CD4-positive, alpha-beta T cell (primary cell): ENCODE data around the gene COL4A6. TPM values are rescaled to one million over a fixed set of nuclear protein-coding genes. Genes with fewer than 3 reads are reported as not detected.

ENCODE experiments used
- ATAC-seq: fragments of 200-7000 bp; cut with Tn5 transposase; one replicate; pipeline ENCODE4 v1.10.0; 2022; ENCODE audit warnings: mild to moderate bottlenecking; ENCODE audit not compliant: poor library complexity
- CTCF ChIA-PET: fragments of 350-600 bp; sonication (Branson Sonifier 250); formaldehyde crosslinking; loops from one replicate; lab custom pipeline; 2021; ENCODE audit warnings: antibody characterized with exemption, inconsistent platforms; lab: Charles Lee
- POLR2A ChIA-PET: fragments of 350-600 bp; sonication (Branson Sonifier 250); formaldehyde crosslinking; loops from one replicate; lab custom pipeline; 2021; ENCODE audit warnings: antibody characterized with exemption, inconsistent platforms; lab: Charles Lee
- DNase-seq, 14 experiments: peaks; one replicate each; pipeline ENCODE4 v3.0.0-alpha.2; 2013 to 2020; ENCODE audit warnings: mixed read lengths in 2 of 14
- H3K27ac ChIP-seq, 2 donors: one replicate each; pipeline versions ENCODE4 v1.5.1 to v1.7.0; 2013; ENCODE audit warnings: low read length in 2 of 2, low read depth in 1 of 2, mild to moderate bottlenecking in 1 of 2
- H3K27me3 ChIP-seq, 2 experiments: 1 replicate in 1 of 2; 2 replicates in 1 of 2; pipeline versions ENCODE4 v1.6.1 to v1.7.0; 2013; ENCODE audit warnings: low read length in 2 of 2, control low read depth in 1 of 2, mild to moderate bottlenecking in 1 of 2, moderate library complexity in 1 of 2; ENCODE audit not compliant: insufficient read depth in 2 of 2, control insufficient read depth in 1 of 2
- H3K36me3 ChIP-seq: one replicate; pipeline ENCODE4 v1.6.1; 2013; ENCODE audit warnings: low read length, control low read depth; ENCODE audit not compliant: insufficient read depth
- H3K4me1 ChIP-seq: one replicate; pipeline ENCODE4 v1.6.1; 2013; ENCODE audit warnings: low read length, control low read depth; ENCODE audit not compliant: insufficient read depth
- H3K4me3 ChIP-seq: one replicate; pipeline ENCODE4 v1.5.1; 2013; ENCODE audit warnings: mild to moderate bottlenecking, low read length, moderate library complexity
- H3K9me3 ChIP-seq, 2 experiments: 1 replicate in 1 of 2; 2 replicates in 1 of 2; pipeline versions ENCODE4 v1.6.1 to v1.7.0; 2013; ENCODE audit warnings: low read length in 2 of 2, mild to moderate bottlenecking in 2 of 2, control low read depth in 1 of 2, moderate library complexity in 1 of 2; ENCODE audit not compliant: control insufficient read depth in 1 of 2, insufficient read depth in 1 of 2
- H3K27ac Mint-ChIP-seq: one replicate; pipeline ENCODE4 v1.8.0; 2020; ENCODE audit warnings: mixed read lengths
- H3K27me3 Mint-ChIP-seq: one replicate; pipeline ENCODE4 v1.8.0; 2021; ENCODE audit warnings: mixed read lengths
- H3K36me3 Mint-ChIP-seq: one replicate; pipeline ENCODE4 v1.8.0; 2021; ENCODE audit warnings: low read depth, mixed read lengths
- H3K4me1 Mint-ChIP-seq: one replicate; pipeline ENCODE4 v1.8.0; 2021; ENCODE audit warnings: low read depth, mixed read lengths
- H3K4me3 Mint-ChIP-seq: one replicate; pipeline ENCODE4 v1.8.0; 2020; ENCODE audit warnings: mild to moderate bottlenecking, mixed read lengths
- H3K9me3 Mint-ChIP-seq: one replicate; pipeline ENCODE4 v1.8.0; 2020; ENCODE audit warnings: mixed read lengths
- intact Hi-C, 2 experiments: fragments of 100-400 bp; cut with DNase I in 1 of 2; cut with micrococcal nuclease in 1 of 2; formaldehyde crosslinking; loops; one replicate each; pipeline versions ENCODE4 v1.15.1 to v1.9.0; 2023 to 2025; cut with DNase I, micrococcal nuclease
- total RNA-seq, 174 experiments: library from RNA in 2 of 174; stranded (reverse) in 2 of 174; gene quantifications; one replicate each; pipeline ENCODE4 v1.2.3 and lab custom pipeline; 2021 to 2026
- TF ChIP-seq, protein P1 (sequence below): fragments of 200-600 bp; IDR thresholded peaks from one replicate; pipeline ENCODE4 v1.8.0; 2022; ENCODE audit warnings: antibody characterized with exemption, mild to moderate bottlenecking

Gene COL4A6
- total RNA-seq, 2 experiments from 2014 or later, result not detected

- H3K36me3 ChIP-seq, result peaks cover 14% of the 10 kb centered on the region
- CTCF ChIA-PET, result no interaction called here
Measured at GRCh38 chrX:108132034-108132433, 306.2 kb downstream of the COL4A6 start.

GRCh38 chrX:108131471-108131870 lies 306.8 kb downstream of the COL4A6 start:
- no peaks in the 10 kb centered on the region for H3K9me3 ChIP-seq
- Mint-ChIP-seq H3K9me3 (no peaks in the 10 kb centered on the region), H3K27me3 (no peaks in the 10 kb centered on the region), H3K36me3 (peaks cover 71% of the 10 kb centered on the region), H3K27ac (no peak overlapping the region), H3K4me1 (no peaks in the 10 kb centered on the region), H3K4me3 (no peak overlapping the region)
- no peaks in the 10 kb centered on the region for H3K4me1 ChIP-seq
- no peak overlapping the region for H3K27ac ChIP-seq
- ATAC-seq (no peak), DNase-seq (no peak)
- TF ChIP-seq, protein P1, sequence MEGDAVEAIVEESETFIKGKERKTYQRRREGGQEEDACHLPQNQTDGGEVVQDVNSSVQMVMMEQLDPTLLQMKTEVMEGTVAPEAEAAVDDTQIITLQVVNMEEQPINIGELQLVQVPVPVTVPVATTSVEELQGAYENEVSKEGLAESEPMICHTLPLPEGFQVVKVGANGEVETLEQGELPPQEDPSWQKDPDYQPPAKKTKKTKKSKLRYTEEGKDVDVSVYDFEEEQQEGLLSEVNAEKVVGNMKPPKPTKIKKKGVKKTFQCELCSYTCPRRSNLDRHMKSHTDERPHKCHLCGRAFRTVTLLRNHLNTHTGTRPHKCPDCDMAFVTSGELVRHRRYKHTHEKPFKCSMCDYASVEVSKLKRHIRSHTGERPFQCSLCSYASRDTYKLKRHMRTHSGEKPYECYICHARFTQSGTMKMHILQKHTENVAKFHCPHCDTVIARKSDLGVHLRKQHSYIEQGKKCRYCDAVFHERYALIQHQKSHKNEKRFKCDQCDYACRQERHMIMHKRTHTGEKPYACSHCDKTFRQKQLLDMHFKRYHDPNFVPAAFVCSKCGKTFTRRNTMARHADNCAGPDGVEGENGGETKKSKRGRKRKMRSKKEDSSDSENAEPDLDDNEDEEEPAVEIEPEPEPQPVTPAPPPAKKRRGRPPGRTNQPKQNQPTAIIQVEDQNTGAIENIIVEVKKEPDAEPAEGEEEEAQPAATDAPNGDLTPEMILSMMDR, result no peak
- no peaks in the 10 kb centered on the region for H3K27me3 ChIP-seq
- intact Hi-C loops, result no loop called here
- no peak overlapping the region for H3K4me3 ChIP-seq
- peaks cover 14% of the 10 kb centered on the region for H3K36me3 ChIP-seq
- CTCF ChIA-PET, result no interaction called here
- POLR2A ChIA-PET, result no interaction called here

More at GRCh38 chrX:108132034-108132433, 306.2 kb downstream of the COL4A6 start:
- Histone ChIP-seq H3K27me3 (no peaks in the 10 kb centered on the region), H3K27ac (no peak overlapping the region), H3K4me3 (no peak overlapping the region), H3K9me3 (no peaks in the 10 kb centered on the region), H3K4me1 (no peaks in the 10 kb centered on the region)
- intact Hi-C loops, result no loop called here
- H3K4me3 Mint-ChIP-seq, result no peak overlapping the region
- TF ChIP-seq, protein P1, result no peak
- H3K9me3 Mint-ChIP-seq, result no peaks in the 10 kb centered on the region
- no peaks in the 10 kb centered on the region for H3K27me3 Mint-ChIP-seq
- no peak overlapping the region for H3K27ac Mint-ChIP-seq
- ATAC-seq (no peak), DNase-seq (no peak)
- H3K4me1 Mint-ChIP-seq, result no peaks in the 10 kb centered on the region
- peaks cover 72% of the 10 kb centered on the region for H3K36me3 Mint-ChIP-seq
- POLR2A ChIA-PET, result no interaction called here

- H3K36me3 Mint-ChIP-seq, result peaks cover 69% of the 10 kb centered on the region
- no peaks in the 10 kb centered on the region for H3K4me1 Mint-ChIP-seq
- H3K4me1 ChIP-seq, result no peaks in the 10 kb centered on the region
- H3K27ac ChIP-seq, result no peak overlapping the region
- H3K4me3 Mint-ChIP-seq, result no peak overlapping the region
- ChIA-PET CTCF (interaction anchor here (1.1 kb wide), 1 partner anchor 8 kb away, joined by 5 read pairs; no protein-coding TSS in a partner anchor), POLR2A (no interaction called here)
- no peak for ATAC-seq
- H3K4me3 ChIP-seq, result no peak overlapping the region
- H3K36me3 ChIP-seq, result peaks cover 14% of the 10 kb centered on the region
- no peaks in the 10 kb centered on the region for H3K27me3 ChIP-seq
- no peaks in the 10 kb centered on the region for H3K9me3 Mint-ChIP-seq
- no peak overlapping the region for H3K27ac Mint-ChIP-seq
- H3K27me3 Mint-ChIP-seq, result no peaks in the 10 kb centered on the region
- no peak for DNase-seq
- no peaks in the 10 kb centered on the region for H3K9me3 ChIP-seq
- TF ChIP-seq, protein P1, result no peak
- intact Hi-C loops, result no loop called here
Measured at GRCh38 chrX:108130889-108131288, 307.3 kb downstream of the COL4A6 start.
